Hepatic stellate cell (primary cell): ENCODE results near the gene FZD2.
"Not testable (repeated sequence)": the region's sequence is repeated elsewhere in the genome, so short reads cannot be mapped to it uniquely, and the experiment has no call there.

Experiments used
- DNase-seq: peaks from one replicate; pipeline ENCODE4 v3.0.0; 2011; ENCODE audit warnings: low spot score

FZD2 gene

DNA sequence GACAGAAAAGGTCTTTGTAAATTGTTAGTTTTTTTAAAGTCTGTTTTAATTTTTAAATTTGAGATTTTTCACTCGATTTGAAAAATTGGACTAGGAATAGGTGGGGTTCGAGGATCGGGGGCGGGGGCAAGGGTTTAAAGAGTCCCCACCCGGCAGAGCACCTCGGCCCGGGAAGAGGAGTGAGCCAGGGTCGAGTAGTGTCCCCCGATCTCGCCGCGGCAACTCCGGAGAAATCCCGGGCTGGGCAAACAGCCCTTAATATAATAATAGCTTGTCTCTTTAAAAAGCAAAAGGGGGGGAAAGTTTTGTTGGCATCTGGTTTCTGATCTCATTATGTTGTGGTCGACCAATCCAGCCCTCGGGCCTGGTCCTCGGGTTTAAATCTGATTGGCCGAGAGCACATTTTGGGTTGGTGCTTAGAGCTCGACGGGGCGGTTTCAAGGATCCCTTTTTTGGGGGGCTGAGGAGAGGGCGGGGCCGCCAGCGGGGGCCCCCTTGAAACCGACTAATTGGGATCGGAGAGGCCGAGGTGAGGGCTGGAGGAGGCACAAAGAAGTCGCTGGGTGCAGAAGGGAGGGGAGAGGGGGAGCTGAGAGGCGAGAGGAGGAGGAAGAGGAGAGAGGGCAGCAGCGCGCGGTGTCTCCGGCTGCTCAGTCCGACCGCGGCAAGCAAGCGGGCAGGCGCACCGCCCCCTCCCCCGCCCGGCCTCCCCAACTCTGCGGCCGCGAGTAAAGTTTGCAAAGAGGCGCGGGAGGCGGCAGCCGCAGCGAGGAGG is at the start of gene FZD2:
Gene FZD2 (plus strand): TSS at position 653 of the 775 bp plus-strand sequence. CDS start 205 bp downstream, outside the sequence.
- DNase-seq: peak; percentile 99

DNA sequence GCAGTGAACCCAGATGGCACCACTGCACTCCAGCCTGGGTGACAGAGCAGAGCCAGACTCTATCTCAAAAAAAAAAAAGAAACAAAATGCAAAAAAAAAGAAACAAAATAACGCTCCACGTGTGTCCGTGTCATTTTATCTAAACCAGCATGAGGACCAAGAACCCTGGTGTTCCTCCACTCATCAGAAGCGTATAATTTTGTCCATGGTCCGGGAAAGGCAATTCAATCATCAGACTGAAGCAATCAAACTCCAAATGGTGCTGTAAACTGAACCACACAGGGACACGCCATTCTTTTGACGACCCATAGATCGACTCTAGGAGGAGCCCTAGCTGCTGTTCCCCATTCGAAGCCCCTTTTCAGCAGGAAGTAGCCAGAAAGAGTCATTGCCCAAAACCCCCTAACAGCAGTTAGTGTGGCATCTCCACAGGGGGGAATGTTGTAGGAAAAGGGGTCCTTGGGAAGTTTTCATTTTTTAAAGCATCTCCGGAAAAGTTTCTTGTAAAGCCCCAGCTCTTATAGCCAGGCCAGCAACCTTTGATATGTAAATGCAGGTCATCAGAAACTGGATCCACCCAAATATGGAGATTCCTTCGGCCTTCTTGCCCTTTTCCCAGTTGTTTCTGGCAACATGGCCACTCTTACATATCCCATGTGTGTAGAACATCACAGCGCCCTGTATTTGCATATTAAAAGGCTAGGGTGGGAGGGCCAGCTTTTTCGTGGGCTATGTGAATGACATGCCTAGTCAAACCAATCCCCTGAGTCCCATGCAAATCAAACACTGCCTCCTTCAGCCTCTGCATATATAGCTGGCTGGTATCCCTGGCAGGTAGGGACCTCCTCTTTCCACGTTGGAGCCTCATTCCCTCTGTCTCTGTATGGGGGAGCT is 45.8 kb upstream of the FZD2 start:
- not testable (repeated sequence) for DNase-seq

DNA sequence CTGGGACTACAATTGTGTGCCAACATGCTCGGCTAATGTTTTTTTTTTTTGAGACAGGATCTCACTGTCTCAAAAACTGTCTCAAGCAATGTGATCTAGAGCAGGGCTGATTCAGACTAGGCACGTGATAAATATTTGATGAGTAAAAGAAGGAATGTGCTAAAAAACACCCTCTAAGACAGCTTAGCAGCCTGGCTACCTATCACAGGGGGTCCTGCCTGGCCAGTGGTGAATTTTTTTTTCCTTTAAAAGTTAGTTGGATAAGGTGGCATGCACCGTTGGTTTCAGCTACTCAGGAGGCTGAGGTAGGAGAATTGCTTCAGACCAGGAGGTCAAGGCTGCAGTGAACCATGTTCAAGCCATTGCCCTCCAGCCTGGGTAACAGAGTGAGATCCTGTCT is 39.3 kb upstream of the FZD2 start:
- peak; percentile 50 for DNase-seq

GRCh38 chr17:44522883-44523671 is 34.2 kb upstream of the FZD2 start:
- DNase-seq: peak; percentile 79

DNA sequence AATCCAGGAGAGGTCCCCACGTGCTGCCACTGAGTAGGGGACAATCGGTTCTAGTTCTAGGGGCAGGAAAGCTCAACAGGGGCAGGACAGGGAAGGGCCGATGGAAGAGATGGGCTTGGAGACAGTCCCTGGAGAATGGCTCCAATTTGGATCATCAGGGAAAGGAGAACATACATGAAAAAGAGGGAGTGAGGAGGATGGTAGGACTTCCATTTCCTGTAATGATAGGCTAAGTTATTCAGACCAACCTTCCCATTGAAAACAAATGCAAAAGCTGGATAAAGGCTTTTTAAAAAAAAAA is 33.7 kb upstream of the FZD2 start:
- no peak for DNase-seq

- no peak for DNase-seq
Observed at GRCh38 chr17:44527102-44527501, 30.2 kb upstream of the FZD2 start.

DNA sequence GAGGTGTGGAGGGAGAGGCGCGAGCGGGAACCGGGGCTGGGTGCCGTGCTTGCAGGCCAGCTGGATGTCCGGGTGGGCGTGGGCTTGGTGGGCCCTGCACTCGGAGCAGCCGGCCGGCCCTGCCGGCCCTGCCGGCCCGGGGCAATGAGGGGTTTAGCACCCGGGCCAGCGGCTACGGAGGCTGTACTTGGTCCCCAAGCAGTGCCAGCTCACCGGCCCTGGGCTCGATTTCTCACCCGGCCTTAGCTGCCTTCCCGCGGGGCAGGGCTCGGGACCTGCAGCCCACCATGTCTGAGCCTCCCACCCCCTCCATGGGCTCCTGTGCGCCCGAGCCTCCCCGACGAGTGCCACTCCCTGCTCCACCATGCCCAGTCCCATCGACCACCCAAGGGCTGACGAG is 29.3 kb upstream of the FZD2 start:
- DNase-seq: no peak

DNA sequence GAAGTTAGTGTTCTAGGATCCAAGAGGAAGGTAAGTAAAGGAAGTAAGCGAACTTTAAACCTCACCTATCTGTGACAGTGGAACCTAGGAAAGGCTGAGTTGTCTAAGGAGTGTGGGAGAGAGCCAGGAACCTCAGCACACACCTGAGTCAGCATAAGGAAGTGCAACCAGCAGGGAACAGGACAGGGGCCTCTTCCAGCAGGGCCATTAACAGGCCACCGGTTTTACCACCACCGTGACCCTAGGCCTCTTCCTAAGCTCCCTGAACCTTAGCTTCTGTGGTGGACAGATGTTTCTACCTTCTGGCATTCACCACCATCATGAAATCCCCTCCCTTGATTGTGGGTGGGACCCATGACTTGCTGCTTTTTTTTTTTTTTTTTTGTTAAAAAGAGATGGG is 27.4 kb upstream of the FZD2 start:
- DNase-seq: no peak

DNA sequence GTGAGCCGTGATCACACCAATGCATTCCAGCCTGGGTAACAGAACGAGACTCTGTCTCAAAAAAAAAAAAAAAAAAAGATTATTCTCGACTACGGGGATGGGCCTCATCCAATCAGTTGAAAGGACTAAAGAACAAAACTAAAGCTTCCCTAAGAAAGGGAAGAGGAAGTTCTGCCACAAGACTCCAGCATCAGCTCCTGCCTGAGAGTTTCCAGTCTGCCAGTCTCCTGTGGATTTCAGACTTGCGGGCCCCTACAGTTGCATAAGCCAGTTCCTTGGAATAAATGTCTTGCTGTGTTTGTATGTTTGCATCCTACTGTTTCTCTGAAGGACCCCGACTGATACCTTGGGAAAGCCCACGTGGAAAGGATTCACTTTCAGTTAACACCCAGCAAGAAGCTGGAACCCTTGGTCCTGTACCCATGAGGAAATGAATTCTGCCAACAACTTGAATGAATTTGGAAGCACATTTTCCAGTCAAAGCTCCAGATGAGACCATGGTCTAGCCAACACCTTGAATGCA is 26.3 kb upstream of the FZD2 start:
- no peak for DNase-seq

- DNase-seq: peak; percentile 94
Observed at GRCh38 chr17:44533533-44534246, 23.6 kb upstream of the FZD2 start.

GRCh38 chr17:44536090-44536953 is 21.0 kb upstream of the FZD2 start:
- no peak for DNase-seq

DNA sequence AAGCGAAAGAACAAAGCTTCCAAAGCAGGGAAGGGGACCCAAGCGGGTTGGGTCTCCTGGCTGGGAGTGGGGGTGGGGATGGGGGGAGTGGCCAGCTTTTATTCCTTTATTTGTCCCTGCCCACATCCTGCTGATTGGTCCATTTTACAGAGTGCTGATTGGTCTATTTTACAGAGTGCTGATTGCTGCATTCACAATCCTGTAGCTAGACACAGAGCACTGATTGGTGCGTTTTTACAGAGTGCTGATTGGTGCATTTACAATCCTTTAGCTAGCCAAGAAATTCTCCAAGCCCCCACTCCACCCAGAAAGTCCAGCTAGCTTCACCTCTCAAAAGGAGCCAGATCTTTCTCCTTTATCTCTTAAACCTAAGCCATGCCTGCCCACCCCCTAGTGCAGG is 19.4 kb upstream of the FZD2 start:
- DNase-seq: not testable (repeated sequence)

- DNase-seq: no peak
Observed at GRCh38 chr17:44539673-44540072, 17.6 kb upstream of the FZD2 start.

GRCh38 chr17:44540246-44541084 is 16.8 kb upstream of the FZD2 start:
- DNase-seq: no peak

DNA sequence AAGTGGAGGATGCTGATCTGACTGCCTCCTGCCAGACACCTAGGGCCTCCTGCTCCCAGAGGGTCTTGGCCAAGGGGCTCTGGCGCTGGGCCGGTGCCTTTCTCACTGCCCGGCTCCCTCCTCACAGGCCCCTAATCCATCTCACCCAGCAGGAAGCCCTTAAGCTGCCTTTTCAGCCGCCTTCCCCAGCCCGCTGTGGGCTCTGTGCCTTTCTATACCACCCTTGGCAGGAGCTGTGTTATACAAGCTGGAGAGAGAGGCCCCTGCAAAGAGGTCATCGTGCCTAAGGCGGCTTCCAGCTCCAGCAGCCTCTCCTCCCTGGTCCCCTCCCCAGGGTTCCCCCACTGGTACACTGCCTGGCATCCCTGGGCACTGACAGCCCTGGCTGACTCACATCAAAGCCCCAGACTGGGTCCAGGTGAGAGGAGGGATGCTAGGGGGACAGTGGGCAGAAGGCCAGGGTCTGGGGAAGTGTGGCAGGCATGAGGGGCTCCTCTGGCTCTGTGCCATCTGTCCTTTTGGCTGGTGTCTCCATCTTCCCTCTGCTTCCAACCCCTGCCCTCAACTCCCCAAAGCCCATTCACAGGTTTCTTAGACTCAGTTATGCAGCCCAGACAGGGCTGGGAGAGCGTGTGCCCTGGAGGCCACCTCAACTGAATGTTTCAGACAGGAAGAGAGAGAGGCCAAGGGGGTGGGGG is 15.3 kb upstream of the FZD2 start:
- DNase-seq: no peak

DNA sequence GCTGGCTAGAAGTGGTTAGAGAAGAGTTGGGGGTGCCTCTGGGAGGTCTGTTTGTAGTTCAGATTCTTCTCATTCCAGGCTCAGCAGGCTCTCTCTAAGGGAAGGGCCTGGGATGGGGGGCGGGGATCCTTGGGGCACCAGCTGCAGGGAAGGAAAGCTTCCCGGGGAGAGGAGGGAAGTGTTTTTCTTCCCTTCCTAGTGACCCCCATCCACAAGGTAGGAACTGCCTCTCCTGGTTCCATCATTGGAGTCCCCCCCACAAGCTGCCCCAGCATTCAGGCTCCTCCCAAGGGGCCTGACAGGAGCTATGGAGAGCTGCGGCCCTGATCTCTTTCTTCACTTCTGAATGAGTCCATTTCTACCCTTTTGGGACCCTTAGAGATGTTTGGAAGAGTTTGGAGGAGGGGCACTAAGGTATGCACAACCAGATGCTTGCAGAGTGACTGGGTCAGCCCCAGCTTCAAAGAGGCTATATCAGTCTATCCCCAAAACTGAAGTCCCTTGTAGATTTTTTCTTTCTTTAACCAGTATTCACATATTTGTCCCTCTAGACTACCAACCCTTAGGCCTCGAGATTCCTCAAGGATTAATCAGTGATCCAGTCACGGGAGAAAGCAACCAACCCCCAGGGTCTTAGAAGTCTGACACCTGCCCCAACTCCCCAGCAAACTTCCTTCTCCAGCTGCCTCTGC is 13.9 kb upstream of the FZD2 start:
- DNase-seq: peak; percentile 92

DNA sequence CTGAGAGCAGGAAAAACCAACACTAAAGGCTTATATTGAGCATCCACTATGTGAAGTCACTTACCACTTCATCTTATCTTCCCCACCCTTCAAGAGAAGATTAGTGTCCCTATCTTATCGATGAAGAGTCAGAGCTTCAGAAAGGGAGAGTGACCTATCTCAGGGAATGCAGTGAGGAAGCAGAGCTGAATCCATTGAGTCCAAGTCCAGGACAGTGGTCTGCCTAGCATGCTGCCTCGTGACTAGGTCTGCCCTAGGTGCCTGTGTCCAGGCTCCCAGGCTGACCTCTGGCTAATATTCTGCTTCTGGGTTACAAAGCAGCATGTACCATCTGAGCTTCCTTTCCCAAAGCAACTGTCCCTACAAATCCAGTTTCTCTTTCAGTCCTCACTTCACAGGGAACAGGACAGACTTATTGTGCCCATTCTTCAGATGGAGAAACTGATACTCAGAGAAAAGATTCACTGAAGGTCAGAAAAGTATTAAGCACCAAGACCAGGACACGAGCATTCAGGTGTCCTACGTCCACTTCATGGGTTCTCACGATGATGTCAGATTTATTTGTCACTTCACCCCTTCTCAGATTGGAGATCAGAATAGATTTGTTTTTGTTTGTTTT is 13.3 kb upstream of the FZD2 start:
- DNase-seq: no peak
